GM19328 (cell line): ENCODE measurements around the gene TTC33.
"Not testable (repeated sequence)": the region's sequence is repeated elsewhere in the genome, so short reads cannot be mapped to it uniquely, and the experiment has no call there.

Experiments used
- ATAC-seq: cut with Tn5 transposase; IDR thresholded peaks from one replicate; pipeline ENCODE4 v1.9.1; 2021; ENCODE audit warnings: mild to moderate bottlenecking, moderate library complexity; ENCODE audit not compliant: unreplicated experiment

TTC33 gene

GRCh38 chr5:40575411-40575810 is 180.3 kb downstream of the TTC33 start:
- no peak for ATAC-seq

GRCh38 chr5:40572937-40573336 is 182.8 kb downstream of the TTC33 start:
- ATAC-seq: no peak

GRCh38 chr5:40572391-40572790 is 183.4 kb downstream of the TTC33 start:
- no peak for ATAC-seq

GRCh38 chr5:40571729-40572128 is 184.0 kb downstream of the TTC33 start:
- ATAC-seq: no peak

GRCh38 chr5:40570408-40571129 is 185.2 kb downstream of the TTC33 start:
- peak; percentile 73 for ATAC-seq

GRCh38 chr5:40569546-40570270 is 186.1 kb downstream of the TTC33 start:
- no peak for ATAC-seq

- no peak for ATAC-seq
Measured at GRCh38 chr5:40568548-40568947, 187.2 kb downstream of the TTC33 start.

GRCh38 chr5:40563173-40563572 is 192.6 kb downstream of the TTC33 start:
- ATAC-seq: not testable (repeated sequence)

- no peak for ATAC-seq
Measured at GRCh38 chr5:40560474-40561110, 195.2 kb downstream of the TTC33 start.

- ATAC-seq: no peak
Measured at GRCh38 chr5:40559306-40559705, 196.5 kb downstream of the TTC33 start.

- no peak for ATAC-seq
Measured at GRCh38 chr5:40557501-40557900, 198.3 kb downstream of the TTC33 start.

GRCh38 chr5:40556811-40557210 is 198.9 kb downstream of the TTC33 start:
- ATAC-seq: no peak

- no peak for ATAC-seq
Measured at GRCh38 chr5:40555886-40556285, 199.9 kb downstream of the TTC33 start.

- ATAC-seq: no peak
Measured at GRCh38 chr5:40554813-40555212, 200.9 kb downstream of the TTC33 start.

- ATAC-seq: no peak
Measured at GRCh38 chr5:40554054-40554453, 201.7 kb downstream of the TTC33 start.

- no peak for ATAC-seq
Measured at GRCh38 chr5:40552981-40553380, 202.8 kb downstream of the TTC33 start.

- no peak for ATAC-seq
Measured at GRCh38 chr5:40551496-40552491, 204.0 kb downstream of the TTC33 start.

GRCh38 chr5:40550481-40550880 is 205.3 kb downstream of the TTC33 start:
- no peak for ATAC-seq

GRCh38 chr5:40549616-40550015 is 206.1 kb downstream of the TTC33 start:
- no peak for ATAC-seq

GRCh38 chr5:40547994-40548575 is 207.7 kb downstream of the TTC33 start:
- no peak for ATAC-seq
